ENCODE data around the gene TBC1D13. TPM values are rescaled to one million over a fixed set of nuclear protein-coding genes. Genes with fewer than 3 reads are reported as not detected.

Gene TBC1D13
- total RNA-seq, 1 experiment from 2014 or later, result 10.9 TPM

- Mint-ChIP-seq H3K27ac (ENCODE audit: low read depth, unreplicated experiment) (no peak overlapping the region), H3K4me3 (ENCODE audit: unreplicated experiment) (no peak overlapping the region), H3K4me1 (ENCODE audit: insufficient read depth, unreplicated experiment) (peaks cover 15% of the 10 kb centered on the region), H3K36me3 (ENCODE audit: insufficient read depth, unreplicated experiment) (peaks cover 31% of the 10 kb centered on the region), H3K27me3 (ENCODE audit: insufficient read depth, unreplicated experiment) (no peaks in the 10 kb centered on the region), H3K9me3 (ENCODE audit: unreplicated experiment) (no peaks in the 10 kb centered on the region)
- POLR2A ChIA-PET, result interaction anchor here (0.6 kb wide), 1 partner anchor 141 kb away, joined by 3 read pairs; no protein-coding TSS in a partner anchor
- DNase-seq (ENCODE audit: unreplicated experiment), result no peak
- intact Hi-C loops (cut with micrococcal nuclease), result no loop called here
- CTCF ChIA-PET, result interaction anchor here (2.3 kb wide), 1 partner anchor 8 kb away, joined by 6 read pairs; the partner anchor contains the start of gene ENDOG
- no peak for TF ChIP-seq CTCF (IDR thresholded peaks at IDR 0.05; ENCODE audit: unreplicated experiment)
- no TSS peak for BruUV-seq (replicated peaks)
Observed at GRCh38 chr9:128825923-128826700, 39.1 kb downstream of the TBC1D13 start.

- no peak for TF ChIP-seq CTCF (IDR thresholded peaks at IDR 0.05; ENCODE audit: unreplicated experiment)
- Mint-ChIP-seq H3K36me3 (ENCODE audit: insufficient read depth, unreplicated experiment) (peaks cover 21% of the 10 kb centered on the region), H3K4me1 (ENCODE audit: insufficient read depth, unreplicated experiment) (peaks cover 15% of the 10 kb centered on the region), H3K9me3 (ENCODE audit: unreplicated experiment) (no peaks in the 10 kb centered on the region), H3K27ac (ENCODE audit: low read depth, unreplicated experiment) (no peak overlapping the region), H3K4me3 (ENCODE audit: unreplicated experiment) (peak overlapping the region; percentile 97), H3K27me3 (ENCODE audit: insufficient read depth, unreplicated experiment) (no peaks in the 10 kb centered on the region)
- no TSS peak for BruUV-seq (replicated peaks)
- POLR2A ChIA-PET, result interaction anchor here (0.5 to 2.1 kb wide), 3 partner anchors 10 to 1866 kb away, joined by 3 to 21 read pairs (median 3); partner anchors contain the start of gene ENDOG
- CTCF ChIA-PET, result interaction anchor here (1.4 to 2.3 kb wide), 2 partner anchors 10 to 193 kb away, joined by 5 to 6 read pairs; partner anchors contain the start of gene ENDOG
- intact Hi-C loops (cut with micrococcal nuclease), result no loop called here
- no peak for DNase-seq (ENCODE audit: unreplicated experiment)
Observed at GRCh38 chr9:128828267-128828666, 41.2 kb downstream of the TBC1D13 start.

GRCh38 chr9:128828719-128829452, 41.8 kb downstream of the TBC1D13 start:
- DNase-seq (ENCODE audit: unreplicated experiment), result no peak
- H3K4me3 Mint-ChIP-seq (ENCODE audit: unreplicated experiment), result peak overlapping the region; percentile 97
- TF ChIP-seq CTCF (IDR thresholded peaks at IDR 0.05; ENCODE audit: unreplicated experiment), result no peak
- intact Hi-C loops (cut with micrococcal nuclease), result no loop called here
- CTCF ChIA-PET, result interaction anchor here (1.0 to 2.3 kb wide), 3 partner anchors 10 to 35 kb away, joined by 4 to 13 read pairs (median 6); partner anchors contain the start of gene ENDOG
- peaks cover 21% of the 10 kb centered on the region for H3K36me3 Mint-ChIP-seq (ENCODE audit: insufficient read depth, unreplicated experiment)
- peaks cover 15% of the 10 kb centered on the region for H3K4me1 Mint-ChIP-seq (ENCODE audit: insufficient read depth, unreplicated experiment)
- H3K27ac Mint-ChIP-seq (ENCODE audit: low read depth, unreplicated experiment), result peak overlapping the region; percentile 94
- POLR2A ChIA-PET, result interaction anchor here (0.5 to 2.1 kb wide), 14 partner anchors 9 to 1865 kb away, joined by 3 to 39 read pairs (median 4); partner anchors contain the start of genes ENDOG, KYAT1 and SPTAN1
- H3K27me3 Mint-ChIP-seq (ENCODE audit: insufficient read depth, unreplicated experiment), result no peaks in the 10 kb centered on the region
- H3K9me3 Mint-ChIP-seq (ENCODE audit: unreplicated experiment), result no peaks in the 10 kb centered on the region
- BruUV-seq (replicated peaks), result no TSS peak

Measured in MCF 10A (cell line).